ENCODE results near the gene KRTDAP. TPM values are rescaled to one million over a fixed set of nuclear protein-coding genes. Genes with fewer than 3 reads are reported as not detected.

The KRTDAP gene
- 1.6 and 4.8 TPM in 2 replicates for total RNA-seq
- long read RNA-seq, partial matches to known transcripts: 0 of 1 reads
- long read RNA-seq, other reads (novel, unspliced or antisense): 1 of 1 reads

- peaks cover 24% of the 10 kb centered on the region for H3K4me1 Mint-ChIP-seq (ENCODE audit: low read depth)
- H3K27me3 Mint-ChIP-seq: peaks cover 43% of the 10 kb centered on the region
- H3K27ac Mint-ChIP-seq: no peak within 1 kb of the TSS
- H3K36me3 Mint-ChIP-seq (ENCODE audit: insufficient read depth): no peaks in the 10 kb centered on the region
- no peak for DNase-seq (ENCODE audit: low spot score, unreplicated experiment)
- H3K4me3 Mint-ChIP-seq (ENCODE audit: low read depth): no peak within 1 kb of the TSS
- H3K9me3 Mint-ChIP-seq (ENCODE audit: low read depth): no peaks in the 10 kb centered on the region
- TF ChIP-seq CTCF (IDR thresholded peaks at IDR 0.05; ENCODE audit: unreplicated experiment): no peak
These were observed at the start of gene KRTDAP for GRCh38 chr19:35490364-35490763. KRTDAP (minus strand) TSS chr19:35490464; CDS start chr19:35490442, 22 bp downstream.

GRCh38 chr19:35539850-35540249, 49.6 kb upstream of the KRTDAP start:
- Mint-ChIP-seq H3K4me1 (ENCODE audit: low read depth) (peaks cover 7% of the 10 kb centered on the region), H3K27me3 (no peaks in the 10 kb centered on the region), H3K4me3 (ENCODE audit: low read depth) (no peak overlapping the region)

GRCh38 chr19:35539314-35539713, 49.0 kb upstream of the KRTDAP start:
- Mint-ChIP-seq H3K9me3 (ENCODE audit: low read depth) (no peaks in the 10 kb centered on the region), H3K27me3 (no peaks in the 10 kb centered on the region), H3K27ac (no peak overlapping the region), H3K36me3 (ENCODE audit: insufficient read depth) (peaks cover 2% of the 10 kb centered on the region), H3K4me3 (ENCODE audit: low read depth) (no peak overlapping the region), H3K4me1 (ENCODE audit: low read depth) (peaks cover 1% of the 10 kb centered on the region)
- DNase-seq (ENCODE audit: low spot score, unreplicated experiment): no peak
- no peak for TF ChIP-seq CTCF (IDR thresholded peaks at IDR 0.05; ENCODE audit: unreplicated experiment)

More at GRCh38 chr19:35539850-35540249, 49.6 kb upstream of the KRTDAP start:
- Mint-ChIP-seq H3K27ac (no peak overlapping the region), H3K9me3 (ENCODE audit: low read depth) (no peaks in the 10 kb centered on the region), H3K36me3 (ENCODE audit: insufficient read depth) (peaks cover 2% of the 10 kb centered on the region)
- no peak for TF ChIP-seq CTCF (IDR thresholded peaks at IDR 0.05; ENCODE audit: unreplicated experiment)
- DNase-seq (ENCODE audit: low spot score, unreplicated experiment): no peak

- Mint-ChIP-seq H3K36me3 (ENCODE audit: insufficient read depth) (no peaks in the 10 kb centered on the region), H3K4me1 (ENCODE audit: low read depth) (peaks cover 7% of the 10 kb centered on the region), H3K27ac (no peak overlapping the region), H3K27me3 (peaks cover 15% of the 10 kb centered on the region), H3K4me3 (ENCODE audit: low read depth) (no peak overlapping the region), H3K9me3 (ENCODE audit: low read depth) (no peaks in the 10 kb centered on the region)
- DNase-seq (ENCODE audit: low spot score, unreplicated experiment): no peak
- TF ChIP-seq CTCF (IDR thresholded peaks at IDR 0.05; ENCODE audit: unreplicated experiment): no peak
These were observed 44.7 kb upstream of the KRTDAP start for GRCh38 chr19:35534803-35535480.

- H3K36me3 Mint-ChIP-seq (ENCODE audit: insufficient read depth): no peaks in the 10 kb centered on the region
- H3K27me3 Mint-ChIP-seq: peaks cover 18% of the 10 kb centered on the region
- no peak for TF ChIP-seq CTCF (IDR thresholded peaks at IDR 0.05; ENCODE audit: unreplicated experiment)
- no peak overlapping the region for H3K4me3 Mint-ChIP-seq (ENCODE audit: low read depth)
- H3K9me3 Mint-ChIP-seq (ENCODE audit: low read depth): no peaks in the 10 kb centered on the region
- no peak for DNase-seq (ENCODE audit: low spot score, unreplicated experiment)
- no peak overlapping the region for H3K27ac Mint-ChIP-seq
- peaks cover 7% of the 10 kb centered on the region for H3K4me1 Mint-ChIP-seq (ENCODE audit: low read depth)
These were observed 43.6 kb upstream of the KRTDAP start for GRCh38 chr19:35533822-35534392.
